Left lung (tissue), 14 donors: ENCODE data around the gene VWA7. TPM values are rescaled to one million over a fixed set of nuclear protein-coding genes. Genes with fewer than 3 reads are reported as not detected.
"Not testable (repeated sequence)": the region's sequence is repeated elsewhere in the genome, so short reads cannot be mapped to it uniquely, and the experiment has no call there.

ENCODE experiments used
- ATAC-seq: fragments of 200-7000 bp; cut with Tn5 transposase; one replicate; pipeline ENCODE4 v1.9.1; 2020; ENCODE audit warnings: moderate library complexity
- DNase-seq, 4 donors: peaks; one replicate each; pipeline ENCODE4 v3.0.0-alpha.2; 2013 to 2020
- H3K27ac ChIP-seq, 2 donors: fragments of 200-600 bp; sonication (generic) in 1 of 2; one replicate each; pipeline versions ENCODE4 v1.5.0 to v1.8.0; 2020 to 2021
- H3K27me3 ChIP-seq, 2 donors: fragments of 200-600 bp; sonication (generic) in 1 of 2; one replicate each; pipeline versions ENCODE4 v1.5.0 to v1.8.0; 2020 to 2021
- H3K36me3 ChIP-seq, 2 donors: fragments of 200-600 bp; sonication (generic) in 1 of 2; one replicate each; pipeline versions ENCODE4 v1.5.0 to v1.8.0; 2020 to 2021
- H3K4me1 ChIP-seq, 2 donors: fragments of 200-600 bp; one replicate each; pipeline ENCODE4 v1.8.0; 2021
- H3K4me3 ChIP-seq, 2 donors: fragments of 200-600 bp; sonication (generic) in 1 of 2; one replicate each; pipeline versions ENCODE4 v1.5.0 to v1.8.0; 2020 to 2021; ENCODE audit warnings: mild to moderate bottlenecking in 1 of 2
- H3K9me3 ChIP-seq, 2 donors: fragments of 200-600 bp; sonication (generic) in 1 of 2; one replicate each; pipeline versions ENCODE4 v1.5.0 to v1.8.0; 2020 to 2021
- intact Hi-C, 2 donors: fragments of 100-400 bp; cut with DNase I; formaldehyde crosslinking; loops; one replicate each; pipeline versions ENCODE4 v1.11.2 to v1.14.2; 2022
- long read RNA-seq, 12 donors: library from polyadenylated mRNA in 2 of 12; unstranded in 2 of 12; transcript quantifications; one replicate each; pipeline ENCODE4 v2.0.0 and lab custom pipeline, GENCODE V29; 2019 to 2026
- polyA plus RNA-seq, 6 donors: library from polyadenylated mRNA; unstranded; fragments of 120-200 nt; gene quantifications; one replicate each; pipeline ENCODE4 v1.2.1, GENCODE V29; 2013; ENCODE audit not compliant: insufficient read length in 6 of 6
- total RNA-seq, 2 donors: library from RNA; stranded (reverse); fragmentation: NEBNext Ultra II Directional; extraction: Animal tissue kit (Norgen Biotek cat#: 25700); gene quantifications; one replicate each; pipeline ENCODE4 v1.2.1, GENCODE V29; 2021
- TF ChIP-seq, protein P1 (sequence below), 2 donors: fragments of 200-600 bp; sonication (generic) in 1 of 2; IDR thresholded peaks; one replicate each; pipeline versions ENCODE4 v1.5.0 to v1.8.0; 2021; ENCODE audit warnings: antibody characterized with exemption in 2 of 2
- donor health status: DM: no; HTN: yes; CAD: no.
- donor health status: DM: no; HTN: no; CAD: no.

The VWA7 gene, protein sequence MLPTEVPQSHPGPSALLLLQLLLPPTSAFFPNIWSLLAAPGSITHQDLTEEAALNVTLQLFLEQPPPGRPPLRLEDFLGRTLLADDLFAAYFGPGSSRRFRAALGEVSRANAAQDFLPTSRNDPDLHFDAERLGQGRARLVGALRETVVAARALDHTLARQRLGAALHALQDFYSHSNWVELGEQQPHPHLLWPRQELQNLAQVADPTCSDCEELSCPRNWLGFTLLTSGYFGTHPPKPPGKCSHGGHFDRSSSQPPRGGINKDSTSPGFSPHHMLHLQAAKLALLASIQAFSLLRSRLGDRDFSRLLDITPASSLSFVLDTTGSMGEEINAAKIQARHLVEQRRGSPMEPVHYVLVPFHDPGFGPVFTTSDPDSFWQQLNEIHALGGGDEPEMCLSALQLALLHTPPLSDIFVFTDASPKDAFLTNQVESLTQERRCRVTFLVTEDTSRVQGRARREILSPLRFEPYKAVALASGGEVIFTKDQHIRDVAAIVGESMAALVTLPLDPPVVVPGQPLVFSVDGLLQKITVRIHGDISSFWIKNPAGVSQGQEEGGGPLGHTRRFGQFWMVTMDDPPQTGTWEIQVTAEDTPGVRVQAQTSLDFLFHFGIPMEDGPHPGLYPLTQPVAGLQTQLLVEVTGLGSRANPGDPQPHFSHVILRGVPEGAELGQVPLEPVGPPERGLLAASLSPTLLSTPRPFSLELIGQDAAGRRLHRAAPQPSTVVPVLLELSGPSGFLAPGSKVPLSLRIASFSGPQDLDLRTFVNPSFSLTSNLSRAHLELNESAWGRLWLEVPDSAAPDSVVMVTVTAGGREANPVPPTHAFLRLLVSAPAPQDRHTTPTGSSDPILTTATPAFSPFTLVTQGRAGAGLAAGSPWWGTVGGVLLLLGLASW
- total RNA-seq: 1 to 10 TPM; 4.6 to 5.0 TPM
- polyA plus RNA-seq: 1 to 10 TPM; 1.4 to 3.8 (median 2.2) TPM
- long read RNA-seq, donor 1: 0 reads
- long read RNA-seq, donor 2: 0 reads
- long read RNA-seq, donor 3: 0 reads
- long read RNA-seq, donor 4: 0 reads
- long read RNA-seq, donor 5, partial matches to known transcripts: 0 of 1 reads
- long read RNA-seq, donor 5, other reads (novel, unspliced or antisense): 0 of 1 reads
- long read RNA-seq, donor 6: 0 reads
- long read RNA-seq, donor 7: 0 reads
- long read RNA-seq, donor 8: 0 reads
- long read RNA-seq, donor 9: 0 reads
- long read RNA-seq, donor 10, partial matches to known transcripts: 0 of 1 reads
- long read RNA-seq, donor 10, other reads (novel, unspliced or antisense): 1 of 1 reads
- long read RNA-seq, donor 11: 0 reads
- long read RNA-seq, donor 12: 0 reads

DNA sequence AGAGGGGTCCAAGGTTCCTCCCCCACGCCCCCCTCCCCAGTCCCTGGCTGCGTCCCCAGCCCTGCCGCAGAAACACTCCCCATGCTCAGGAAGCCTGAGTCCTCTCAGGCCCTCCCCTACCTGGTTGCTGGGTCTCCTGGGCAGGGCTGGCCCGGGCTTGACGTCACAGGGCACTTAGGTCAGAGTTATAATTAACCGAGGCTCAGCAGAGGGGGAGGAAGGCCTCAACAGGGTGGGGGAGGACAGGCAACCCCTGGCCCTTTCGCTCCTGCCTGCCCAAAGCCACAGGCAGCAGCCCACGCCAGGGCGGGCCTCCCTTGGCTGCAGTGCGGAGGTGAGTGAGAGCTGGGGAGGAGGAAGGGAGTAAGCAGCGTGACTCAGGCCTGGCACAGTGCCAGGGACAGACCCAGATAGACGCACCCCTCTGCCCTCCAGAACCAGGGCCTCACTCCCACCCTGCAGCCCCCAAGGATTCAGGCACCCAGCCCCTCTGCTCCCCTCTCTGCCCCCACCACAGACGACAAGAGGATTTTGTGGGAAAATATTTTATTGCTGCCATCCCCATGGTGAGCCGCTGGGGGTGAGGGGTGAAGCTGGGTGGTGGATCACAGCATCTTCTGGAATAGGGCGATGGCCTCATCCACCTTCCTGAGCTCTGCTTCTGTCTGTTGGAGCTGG, at the start of gene VWA7:
TSS of gene VWA7 (minus strand) at position 340 of the 678 bp plus-strand sequence. CDS start 549 bp downstream, outside the sequence.
- peak; percentile 86 for ATAC-seq
- H3K4me1 ChIP-seq: peaks cover 7 to 24% of the 10 kb centered on the region in 2 donors
- no peaks in the 10 kb centered on the region for H3K27me3 ChIP-seq
- intact Hi-C loops: no loop called here
- H3K27ac ChIP-seq: peak within 1 kb of the TSS; percentile 44 to 53
- peak in 3 of 4 donors; percentile 77 to 93 (median 89) for DNase-seq
- H3K36me3 ChIP-seq: peaks cover 0 to 42% of the 10 kb centered on the region in 2 donors
- no peaks in the 10 kb centered on the region for H3K9me3 ChIP-seq
- TF ChIP-seq, protein P1, sequence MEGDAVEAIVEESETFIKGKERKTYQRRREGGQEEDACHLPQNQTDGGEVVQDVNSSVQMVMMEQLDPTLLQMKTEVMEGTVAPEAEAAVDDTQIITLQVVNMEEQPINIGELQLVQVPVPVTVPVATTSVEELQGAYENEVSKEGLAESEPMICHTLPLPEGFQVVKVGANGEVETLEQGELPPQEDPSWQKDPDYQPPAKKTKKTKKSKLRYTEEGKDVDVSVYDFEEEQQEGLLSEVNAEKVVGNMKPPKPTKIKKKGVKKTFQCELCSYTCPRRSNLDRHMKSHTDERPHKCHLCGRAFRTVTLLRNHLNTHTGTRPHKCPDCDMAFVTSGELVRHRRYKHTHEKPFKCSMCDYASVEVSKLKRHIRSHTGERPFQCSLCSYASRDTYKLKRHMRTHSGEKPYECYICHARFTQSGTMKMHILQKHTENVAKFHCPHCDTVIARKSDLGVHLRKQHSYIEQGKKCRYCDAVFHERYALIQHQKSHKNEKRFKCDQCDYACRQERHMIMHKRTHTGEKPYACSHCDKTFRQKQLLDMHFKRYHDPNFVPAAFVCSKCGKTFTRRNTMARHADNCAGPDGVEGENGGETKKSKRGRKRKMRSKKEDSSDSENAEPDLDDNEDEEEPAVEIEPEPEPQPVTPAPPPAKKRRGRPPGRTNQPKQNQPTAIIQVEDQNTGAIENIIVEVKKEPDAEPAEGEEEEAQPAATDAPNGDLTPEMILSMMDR (IDR thresholded peaks at IDR 0.05): no peak
- peak within 1 kb of the TSS in 1 of 2 donors; percentile 3 for H3K4me3 ChIP-seq

DNA sequence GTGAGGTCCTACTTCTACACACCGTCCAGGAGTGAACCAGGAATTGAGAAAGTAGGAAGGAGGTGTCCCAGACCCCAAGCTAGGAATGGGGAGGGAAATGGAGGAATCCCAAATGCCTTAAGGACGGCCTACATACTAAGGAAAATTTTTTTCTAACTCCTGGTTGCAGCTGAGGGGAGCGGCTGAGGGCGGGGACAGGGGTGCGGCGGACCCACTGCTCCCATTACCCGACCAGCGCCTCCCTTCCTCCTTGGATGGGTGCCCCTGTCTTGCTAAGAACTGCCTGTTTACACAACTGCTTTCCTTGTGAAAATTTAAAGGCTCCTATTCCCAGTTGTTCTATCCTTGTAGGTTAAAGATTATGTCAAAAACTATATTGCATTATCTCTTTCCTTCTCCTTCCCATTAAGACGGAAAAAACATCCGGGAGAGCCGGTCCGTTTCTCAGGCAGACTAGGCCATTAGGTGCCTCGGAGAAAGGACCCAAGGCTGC, 49.7 kb upstream of the VWA7 start:
- peak in 3 of 4 donors; percentile 89 to 91 (median 90) for DNase-seq
- H3K27ac ChIP-seq: peak overlapping the region; percentile 92 to 98
- no peaks in the 10 kb centered on the region for H3K9me3 ChIP-seq
- TF ChIP-seq, protein P1 (IDR thresholded peaks at IDR 0.05): no peak
- H3K27me3 ChIP-seq: no peaks in the 10 kb centered on the region
- H3K36me3 ChIP-seq: no peaks in the 10 kb centered on the region
- H3K4me1 ChIP-seq: peaks cover 22 to 60% of the 10 kb centered on the region in 2 donors
- ATAC-seq: peak; percentile 30
- peak overlapping the region; percentile 19 to 62 for H3K4me3 ChIP-seq
- intact Hi-C loops: no loop called here

DNA sequence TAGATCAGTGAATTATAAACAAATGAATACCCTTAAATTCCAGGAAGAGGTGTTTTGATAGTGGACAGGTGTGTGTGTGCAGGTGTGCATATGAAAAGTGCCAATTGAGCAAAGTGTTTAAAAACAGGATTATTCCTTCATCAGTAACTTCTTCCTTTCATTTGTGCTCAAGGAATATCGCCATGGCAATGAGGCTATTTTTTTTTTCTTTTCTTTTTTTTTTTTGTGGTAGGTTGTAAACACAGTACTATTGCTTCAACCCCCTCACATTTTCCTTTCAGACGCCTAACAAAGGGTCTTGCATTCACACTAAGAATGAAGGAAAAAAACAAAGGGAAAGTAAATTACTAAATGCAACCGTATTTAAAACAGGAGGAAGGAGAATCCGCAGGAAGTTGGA, 48.4 kb upstream of the VWA7 start:
- Histone ChIP-seq H3K36me3 (no peaks in the 10 kb centered on the region), H3K9me3 (no peaks in the 10 kb centered on the region), H3K4me3 (no peak overlapping the region), H3K27me3 (no peaks in the 10 kb centered on the region), H3K27ac (peak overlapping the region; percentile 92 to 98), H3K4me1 (peaks cover 12 to 57% of the 10 kb centered on the region in 2 donors)
- no peak for ATAC-seq
- DNase-seq: no peak
- TF ChIP-seq, protein P1 (IDR thresholded peaks at IDR 0.05): no peak
- intact Hi-C loops: no loop called here

DNA sequence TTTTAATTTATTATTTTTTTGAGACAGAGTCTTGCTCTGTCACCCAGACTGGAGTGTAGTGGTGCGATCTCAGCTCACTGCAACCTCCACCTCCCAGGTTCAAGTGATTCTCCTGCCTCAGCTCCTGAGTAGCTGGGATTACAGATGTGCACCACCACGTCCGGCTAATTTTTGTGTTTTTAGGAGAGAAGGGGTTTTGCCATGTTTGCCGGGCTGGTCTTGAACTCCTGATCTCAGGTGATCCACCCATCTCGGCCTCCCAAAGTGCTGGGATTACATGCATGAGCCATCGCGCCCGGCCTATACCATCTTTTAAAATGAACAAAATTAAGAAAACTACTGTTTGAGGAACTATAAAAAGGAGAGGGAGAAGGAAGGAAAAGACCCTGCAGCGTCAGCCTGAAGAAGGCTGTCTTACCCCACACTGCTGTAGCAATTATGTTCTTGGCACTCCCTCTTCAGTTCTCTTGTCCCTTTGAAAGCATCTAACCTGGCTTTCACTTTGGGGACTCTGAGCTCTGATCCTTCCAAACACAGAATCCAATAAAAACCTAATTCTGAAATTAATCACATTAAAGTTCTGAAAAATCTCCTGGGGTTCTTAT, 46.6 kb upstream of the VWA7 start:
- H3K27me3 ChIP-seq, H3K36me3 ChIP-seq, H3K4me3 ChIP-seq, DNase-seq, H3K9me3 ChIP-seq, intact Hi-C loops, ATAC-seq: not testable (repeated sequence)
- Histone ChIP-seq H3K27ac (peak overlapping the region; percentile 92 to 98), H3K4me1 (peaks cover 22 to 76% of the 10 kb centered on the region in 2 donors)
